ENCODE results near the gene C1orf115. TPM values are rescaled to one million over a fixed set of nuclear protein-coding genes. Genes with fewer than 3 reads are reported as not detected.

The C1orf115 gene
- polyA plus RNA-seq, 1 experiment = 0.05 TPM

DNA sequence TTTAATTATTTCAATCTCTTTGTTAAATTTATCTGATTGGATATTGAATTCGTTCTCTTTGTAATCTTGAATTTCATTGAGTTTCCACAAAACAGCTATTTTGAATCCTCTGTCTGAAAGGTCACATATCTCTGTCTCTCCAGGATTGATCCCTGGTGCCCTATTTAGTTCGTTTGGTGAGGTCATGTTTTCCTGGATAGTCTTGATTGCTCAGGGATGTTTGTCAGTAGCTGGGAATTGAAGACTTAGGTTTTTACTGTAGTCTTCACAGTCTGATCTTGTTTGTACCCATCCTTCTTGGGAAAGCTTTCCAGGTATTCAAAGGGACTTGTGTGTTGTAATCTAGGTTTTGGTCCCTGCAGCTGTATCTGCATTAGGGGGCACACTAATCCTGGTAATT lies 51.2 kb downstream of the C1orf115 start:
- Histone ChIP-seq H3K4me3 (ENCODE audit: low read depth, low read length) (no peak overlapping the region), H3K27me3 (ENCODE audit: control insufficient read depth, insufficient read depth, low read length) (peaks cover 13% of the 10 kb centered on the region), H3K9me3 (ENCODE audit: control insufficient read depth, insufficient read depth, low read length) (no peaks in the 10 kb centered on the region), H3K27ac (ENCODE audit: low read depth, low read length) (no peak overlapping the region)
- TF ChIP-seq, protein P1, sequence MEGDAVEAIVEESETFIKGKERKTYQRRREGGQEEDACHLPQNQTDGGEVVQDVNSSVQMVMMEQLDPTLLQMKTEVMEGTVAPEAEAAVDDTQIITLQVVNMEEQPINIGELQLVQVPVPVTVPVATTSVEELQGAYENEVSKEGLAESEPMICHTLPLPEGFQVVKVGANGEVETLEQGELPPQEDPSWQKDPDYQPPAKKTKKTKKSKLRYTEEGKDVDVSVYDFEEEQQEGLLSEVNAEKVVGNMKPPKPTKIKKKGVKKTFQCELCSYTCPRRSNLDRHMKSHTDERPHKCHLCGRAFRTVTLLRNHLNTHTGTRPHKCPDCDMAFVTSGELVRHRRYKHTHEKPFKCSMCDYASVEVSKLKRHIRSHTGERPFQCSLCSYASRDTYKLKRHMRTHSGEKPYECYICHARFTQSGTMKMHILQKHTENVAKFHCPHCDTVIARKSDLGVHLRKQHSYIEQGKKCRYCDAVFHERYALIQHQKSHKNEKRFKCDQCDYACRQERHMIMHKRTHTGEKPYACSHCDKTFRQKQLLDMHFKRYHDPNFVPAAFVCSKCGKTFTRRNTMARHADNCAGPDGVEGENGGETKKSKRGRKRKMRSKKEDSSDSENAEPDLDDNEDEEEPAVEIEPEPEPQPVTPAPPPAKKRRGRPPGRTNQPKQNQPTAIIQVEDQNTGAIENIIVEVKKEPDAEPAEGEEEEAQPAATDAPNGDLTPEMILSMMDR (IDR thresholded peaks at IDR 0.05; ENCODE audit: low read depth, low read length) = no peak
- no peak for DNase-seq (ENCODE audit: low read depth, low spot score)
- ChIA-PET CTCF (interaction anchor here (3.5 kb wide), 1 partner anchor 8 kb away, joined by 15 read pairs; no protein-coding TSS in a partner anchor), POLR2A (interaction anchor here (0.5 kb wide), 1 partner anchor 49 kb away, joined by 3 read pairs; no protein-coding TSS in a partner anchor)

DNA sequence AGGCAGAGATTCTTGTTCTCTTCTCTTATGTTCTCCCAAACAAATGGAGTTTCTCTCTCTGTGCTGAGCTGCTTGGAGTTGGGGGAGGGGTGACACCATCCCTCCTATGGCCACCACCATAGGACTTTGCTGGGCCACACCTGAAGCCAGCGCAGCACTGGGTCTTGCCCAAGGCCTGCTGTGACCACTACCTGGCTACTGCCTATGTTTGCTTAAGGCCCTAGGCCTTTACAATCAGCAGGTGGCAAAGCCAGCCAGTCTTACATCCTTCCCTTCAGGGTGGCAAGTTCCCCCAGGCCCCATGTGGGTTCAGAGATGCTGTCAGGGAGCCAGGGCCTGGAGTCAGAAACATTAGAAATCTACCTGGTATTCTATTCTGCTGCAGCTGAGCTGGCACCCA lies 51.7 kb downstream of the C1orf115 start:
- POLR2A ChIA-PET = interaction anchor here (0.5 kb wide), 1 partner anchor 48 kb away, joined by 3 read pairs; no protein-coding TSS in a partner anchor
- Histone ChIP-seq H3K27me3 (ENCODE audit: control insufficient read depth, insufficient read depth, low read length) (peaks cover 13% of the 10 kb centered on the region), H3K27ac (ENCODE audit: low read depth, low read length) (no peak overlapping the region), H3K9me3 (ENCODE audit: control insufficient read depth, insufficient read depth, low read length) (no peaks in the 10 kb centered on the region), H3K4me3 (ENCODE audit: low read depth, low read length) (no peak overlapping the region)
- TF ChIP-seq, protein P1 (IDR thresholded peaks at IDR 0.05; ENCODE audit: low read depth, low read length) = no peak
- DNase-seq (ENCODE audit: low read depth, low spot score) = no peak
- CTCF ChIA-PET = interaction anchor here (3.5 kb wide), 1 partner anchor 9 kb away, joined by 15 read pairs; no protein-coding TSS in a partner anchor

DNA sequence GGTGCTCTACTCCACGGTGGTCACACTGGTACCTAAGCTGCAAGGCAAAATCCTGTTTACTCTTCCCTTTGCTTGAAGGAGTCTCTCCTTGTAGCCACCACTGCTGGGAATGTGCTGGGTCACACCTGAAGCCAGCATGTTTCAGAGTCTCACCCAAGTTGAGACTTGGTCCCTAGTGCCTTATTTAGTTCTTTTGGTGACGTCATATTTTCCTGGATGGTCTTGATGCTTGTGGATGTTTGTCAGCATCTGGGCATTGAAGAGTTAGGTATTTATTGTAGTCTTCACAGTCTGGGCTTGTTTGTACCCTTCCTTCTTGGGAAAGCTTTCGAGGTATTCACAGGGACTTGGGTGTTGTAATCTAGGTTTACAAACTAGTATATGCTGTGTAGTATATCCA lies 52.4 kb downstream of the C1orf115 start:
- TF ChIP-seq, protein P1 (IDR thresholded peaks at IDR 0.05; ENCODE audit: low read depth, low read length) = no peak
- Histone ChIP-seq H3K27me3 (ENCODE audit: control insufficient read depth, insufficient read depth, low read length) (peaks cover 13% of the 10 kb centered on the region), H3K27ac (ENCODE audit: low read depth, low read length) (no peak overlapping the region), H3K4me3 (ENCODE audit: low read depth, low read length) (no peak overlapping the region), H3K9me3 (ENCODE audit: control insufficient read depth, insufficient read depth, low read length) (no peaks in the 10 kb centered on the region)
- CTCF ChIA-PET = interaction anchor here (3.5 kb wide), 1 partner anchor 9 kb away, joined by 15 read pairs; no protein-coding TSS in a partner anchor
- POLR2A ChIA-PET = no interaction called here
- DNase-seq (ENCODE audit: low read depth, low spot score) = no peak

DNA sequence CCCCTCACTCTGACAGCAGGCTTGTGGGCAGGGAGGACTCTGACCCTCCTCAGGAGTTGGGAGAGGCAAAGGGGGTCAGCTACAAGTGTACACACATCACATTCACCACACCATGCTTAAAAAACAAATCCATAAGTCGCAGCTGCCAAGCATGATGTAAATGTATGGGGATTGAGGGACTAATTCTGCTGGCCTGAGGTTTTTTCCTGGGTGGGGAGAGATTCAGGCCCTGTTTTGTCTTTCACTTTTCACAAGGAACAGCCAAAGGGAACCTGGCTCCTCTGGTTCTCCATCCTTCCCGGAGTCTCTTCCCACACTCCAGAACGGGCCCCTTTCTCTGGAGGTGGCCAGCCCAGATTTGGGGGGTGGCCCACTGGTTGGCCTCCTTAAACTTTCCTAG lies 56.7 kb downstream of the C1orf115 start:
- Histone ChIP-seq H3K4me3 (ENCODE audit: low read depth, low read length) (no peak overlapping the region), H3K9me3 (ENCODE audit: control insufficient read depth, insufficient read depth, low read length) (no peaks in the 10 kb centered on the region; the same call in 1 of the 2 replicates), H3K27me3 (ENCODE audit: control insufficient read depth, insufficient read depth, low read length) (peaks cover 11% of the 10 kb centered on the region), H3K27ac (ENCODE audit: low read depth, low read length) (no peak overlapping the region)
- ChIA-PET CTCF (interaction anchor here (1.4 to 4.1 kb wide), 2 partner anchors 12 to 28 kb away, joined by 3 to 53 read pairs; no protein-coding TSS in a partner anchor), POLR2A (no interaction called here)
- no peak for DNase-seq (ENCODE audit: low read depth, low spot score)
- TF ChIP-seq, protein P1 (IDR thresholded peaks at IDR 0.05; ENCODE audit: low read depth, low read length) = no peak

DNA sequence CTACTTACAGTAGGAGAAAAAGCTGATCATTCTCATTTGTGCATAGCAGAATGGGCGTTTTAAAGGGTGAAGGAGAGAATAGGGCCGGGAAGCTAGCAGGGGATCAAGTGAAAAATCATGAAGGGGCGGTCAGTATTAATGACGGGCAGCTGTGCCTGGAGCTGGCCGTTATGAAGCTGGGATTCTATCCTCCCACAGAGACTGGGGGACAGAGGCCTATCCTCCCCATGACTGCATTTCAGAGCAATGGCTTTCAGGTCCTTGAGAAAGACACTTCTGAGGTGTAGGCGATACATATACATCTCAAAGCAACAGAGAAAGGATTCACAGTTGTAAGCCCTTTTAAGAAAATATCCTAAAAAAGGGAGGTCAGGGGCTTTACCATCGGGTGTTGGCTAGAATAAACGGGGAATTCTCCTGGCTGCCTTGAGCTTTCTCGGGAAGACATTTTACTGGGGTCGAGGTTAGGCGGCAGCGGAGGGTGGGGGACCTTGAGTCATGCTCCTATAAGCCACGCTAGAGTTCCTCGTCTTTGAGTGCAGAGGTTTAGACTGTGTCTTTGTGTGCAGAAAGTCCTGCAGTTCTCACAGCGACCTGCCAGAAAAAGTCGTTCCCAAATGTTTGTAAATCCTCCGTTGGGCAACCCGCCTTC lies 57.4 kb downstream of the C1orf115 start:
- TF ChIP-seq, protein P1 (IDR thresholded peaks at IDR 0.05; ENCODE audit: low read depth, low read length) = no peak
- POLR2A ChIA-PET = interaction anchor here (1.4 kb wide), 1 partner anchor 20 kb away, joined by 4 read pairs; no protein-coding TSS in a partner anchor

More for the DNA sequence above, 57.4 kb downstream of the C1orf115 start:
- no peaks in the 10 kb centered on the region; the same call in 1 of the 2 replicates for H3K9me3 ChIP-seq (ENCODE audit: control insufficient read depth, insufficient read depth, low read length)
- H3K27ac ChIP-seq (ENCODE audit: low read depth, low read length) = no peak overlapping the region
- DNase-seq (ENCODE audit: low read depth, low spot score) = no peak
- CTCF ChIA-PET = interaction anchor here (1.5 to 4.1 kb wide), 3 partner anchors 13 to 27 kb away, joined by 4 to 53 read pairs (median 4); no protein-coding TSS in a partner anchor
- peaks cover 6% of the 10 kb centered on the region for H3K27me3 ChIP-seq (ENCODE audit: control insufficient read depth, insufficient read depth, low read length)
- H3K4me3 ChIP-seq (ENCODE audit: low read depth, low read length) = peak overlapping the region; percentile 72
